DMS53 (cell line): ENCODE measurements around the gene SYNJ2.
A peak's percentile ranks its signal among the peaks of the same experiment; 100 is the strongest.

Experiments used
- DNase-seq: peaks from one replicate; lab custom pipeline; 2025; lab: John Stamatoyannopoulos, UW

The SYNJ2 gene

GRCh38 chr6:157982102-157982562 is 469 bp downstream of the SYNJ2 start:
- peak; percentile 74 for DNase-seq

GRCh38 chr6:157982563-157983405 is 1.1 kb downstream of the SYNJ2 start:
- peak; percentile 34 for DNase-seq

GRCh38 chr6:157983406-157984119 is 1.9 kb downstream of the SYNJ2 start:
- DNase-seq, result no peak

- DNase-seq, result no peak
Observed at GRCh38 chr6:157984128-157984527, 2.5 kb downstream of the SYNJ2 start.

- DNase-seq, result no peak
Observed at GRCh38 chr6:157984686-157985225, 3.1 kb downstream of the SYNJ2 start.

- DNase-seq, result peak; percentile 70
Observed at GRCh38 chr6:157985378-157986155, 3.9 kb downstream of the SYNJ2 start.

- DNase-seq, result peak; percentile 60
Observed at GRCh38 chr6:157987788-157988699, 6.4 kb downstream of the SYNJ2 start.

GRCh38 chr6:157988700-157989063 is 7.0 kb downstream of the SYNJ2 start:
- DNase-seq, result no peak

- peak; percentile 46 for DNase-seq
Observed at GRCh38 chr6:157989541-157990289, 8.1 kb downstream of the SYNJ2 start.

- DNase-seq, result no peak
Observed at GRCh38 chr6:157990321-157991066, 8.8 kb downstream of the SYNJ2 start.

- DNase-seq, result no peak
Observed at GRCh38 chr6:157991067-157991432, 9.4 kb downstream of the SYNJ2 start.

- no peak for DNase-seq
Observed at GRCh38 chr6:157993076-157993475, 11.4 kb downstream of the SYNJ2 start.

GRCh38 chr6:157994125-157994795 is 12.6 kb downstream of the SYNJ2 start:
- DNase-seq, result no peak

GRCh38 chr6:157995458-157995857 is 13.8 kb downstream of the SYNJ2 start:
- DNase-seq, result no peak

GRCh38 chr6:157996201-157996712 is 14.6 kb downstream of the SYNJ2 start:
- DNase-seq, result no peak

- DNase-seq, result no peak
Observed at GRCh38 chr6:157996918-157997702, 15.4 kb downstream of the SYNJ2 start.

- DNase-seq, result no peak
Observed at GRCh38 chr6:157997893-157998608, 16.4 kb downstream of the SYNJ2 start.
